GM19468 (cell line): ENCODE data around the gene SLC25A29.

Experiments
- ATAC-seq: cut with Tn5 transposase; IDR thresholded peaks from one replicate; pipeline ENCODE4 v1.9.1; 2021; ENCODE audit warnings: mild to moderate bottlenecking, moderate library complexity, moderate number of reproducible peaks; ENCODE audit not compliant: unreplicated experiment; ENCODE audit errors: extremely low read depth

The SLC25A29 gene

GRCh38 chr14:100332797-100333196 lies 26.6 kb upstream of the SLC25A29 start:
- ATAC-seq: no peak

GRCh38 chr14:100332071-100332639 lies 25.9 kb upstream of the SLC25A29 start:
- ATAC-seq: no peak

GRCh38 chr14:100330388-100330931 lies 24.2 kb upstream of the SLC25A29 start:
- no peak for ATAC-seq

GRCh38 chr14:100330007-100330344 lies 23.7 kb upstream of the SLC25A29 start:
- no peak for ATAC-seq

GRCh38 chr14:100329233-100330006 lies 23.2 kb upstream of the SLC25A29 start:
- no peak for ATAC-seq

- no peak for ATAC-seq
Observed at GRCh38 chr14:100328495-100329163, 22.4 kb upstream of the SLC25A29 start.

GRCh38 chr14:100327128-100327527 lies 20.9 kb upstream of the SLC25A29 start:
- no peak for ATAC-seq

GRCh38 chr14:100325958-100326357 lies 19.7 kb upstream of the SLC25A29 start:
- ATAC-seq: no peak

GRCh38 chr14:100325231-100325632 lies 19.0 kb upstream of the SLC25A29 start:
- no peak for ATAC-seq

GRCh38 chr14:100323942-100324307 lies 17.7 kb upstream of the SLC25A29 start:
- no peak for ATAC-seq

GRCh38 chr14:100323121-100323941 lies 17.1 kb upstream of the SLC25A29 start, which contains the start of gene SLC25A47:
TSS of gene SLC25A47 (plus strand) at chr14:100323339. CDS start at chr14:100323415, 76 bp downstream.
- no peak for ATAC-seq

- ATAC-seq: no peak
Observed at GRCh38 chr14:100322138-100322957, 16.1 kb upstream of the SLC25A29 start.

GRCh38 chr14:100321473-100322137 lies 15.4 kb upstream of the SLC25A29 start:
- ATAC-seq: no peak

- no peak for ATAC-seq
Observed at GRCh38 chr14:100320157-100320856, 14.1 kb upstream of the SLC25A29 start.

- ATAC-seq: peak; percentile 68
Observed at GRCh38 chr14:100317912-100318808, 11.9 kb upstream of the SLC25A29 start.

GRCh38 chr14:100317389-100317788 lies 11.1 kb upstream of the SLC25A29 start:
- ATAC-seq: no peak

- no peak for ATAC-seq
Observed at GRCh38 chr14:100314724-100315123, 8.5 kb upstream of the SLC25A29 start.
